ENCODE measurements around the gene RGS16.

DNA sequence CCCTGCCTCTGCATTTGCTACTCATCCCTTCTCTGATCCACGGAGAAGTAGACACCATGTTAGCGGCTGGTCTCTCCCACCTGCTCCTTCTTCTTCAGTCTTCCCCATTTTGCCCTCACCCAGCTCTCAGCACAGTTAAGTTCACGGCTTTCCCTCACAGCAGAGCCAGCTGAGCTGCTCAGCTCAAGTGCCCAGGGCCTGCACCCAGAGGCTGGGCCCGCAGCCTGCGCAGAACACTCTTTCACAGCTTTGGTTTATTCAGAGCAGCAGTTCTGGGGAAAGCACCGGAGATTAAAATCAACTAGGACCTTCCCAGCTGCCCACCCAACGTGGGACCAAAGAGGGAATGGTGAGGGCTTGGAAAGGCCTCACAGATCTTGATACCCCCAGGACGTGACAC lies 38.3 kb upstream of the RGS16 start:
- TF ChIP-seq, protein P1, sequence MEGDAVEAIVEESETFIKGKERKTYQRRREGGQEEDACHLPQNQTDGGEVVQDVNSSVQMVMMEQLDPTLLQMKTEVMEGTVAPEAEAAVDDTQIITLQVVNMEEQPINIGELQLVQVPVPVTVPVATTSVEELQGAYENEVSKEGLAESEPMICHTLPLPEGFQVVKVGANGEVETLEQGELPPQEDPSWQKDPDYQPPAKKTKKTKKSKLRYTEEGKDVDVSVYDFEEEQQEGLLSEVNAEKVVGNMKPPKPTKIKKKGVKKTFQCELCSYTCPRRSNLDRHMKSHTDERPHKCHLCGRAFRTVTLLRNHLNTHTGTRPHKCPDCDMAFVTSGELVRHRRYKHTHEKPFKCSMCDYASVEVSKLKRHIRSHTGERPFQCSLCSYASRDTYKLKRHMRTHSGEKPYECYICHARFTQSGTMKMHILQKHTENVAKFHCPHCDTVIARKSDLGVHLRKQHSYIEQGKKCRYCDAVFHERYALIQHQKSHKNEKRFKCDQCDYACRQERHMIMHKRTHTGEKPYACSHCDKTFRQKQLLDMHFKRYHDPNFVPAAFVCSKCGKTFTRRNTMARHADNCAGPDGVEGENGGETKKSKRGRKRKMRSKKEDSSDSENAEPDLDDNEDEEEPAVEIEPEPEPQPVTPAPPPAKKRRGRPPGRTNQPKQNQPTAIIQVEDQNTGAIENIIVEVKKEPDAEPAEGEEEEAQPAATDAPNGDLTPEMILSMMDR (conservative IDR thresholded peaks at IDR 0.05; ENCODE audit: low read depth, low read length), result no peak
- TF ChIP-seq EZH2 (IDR thresholded peaks at IDR 0.05; ENCODE audit: low read length, unreplicated experiment), result no peak

All from PC-3 (cell line).